HG02885 (cell line): Measurements from ENCODE around the gene ATP6V1F.
A peak's percentile ranks its signal among the peaks of the same experiment; 100 is the strongest.

ENCODE experiments used
- ATAC-seq: cut with Tn5 transposase; IDR thresholded peaks from one replicate; pipeline ENCODE4 v1.9.1; 2021; ENCODE audit warnings: mild to moderate bottlenecking; ENCODE audit not compliant: unreplicated experiment, poor library complexity

The ATP6V1F gene

GRCh38 chr7:128847721-128848211 is 14.9 kb upstream of the ATP6V1F start:
- ATAC-seq: no peak

GRCh38 chr7:128848289-128849155 is 14.1 kb upstream of the ATP6V1F start:
- no peak for ATAC-seq

- no peak for ATAC-seq
These were observed 13.5 kb upstream of the ATP6V1F start for GRCh38 chr7:128849156-128849515.

GRCh38 chr7:128849804-128850490 is 12.7 kb upstream of the ATP6V1F start:
- no peak for ATAC-seq

GRCh38 chr7:128852537-128853254 is 10.0 kb upstream of the ATP6V1F start:
- no peak for ATAC-seq

GRCh38 chr7:128853799-128854198 is 8.9 kb upstream of the ATP6V1F start:
- no peak for ATAC-seq

GRCh38 chr7:128854396-128854795 is 8.3 kb upstream of the ATP6V1F start:
- ATAC-seq: no peak

- no peak for ATAC-seq
These were observed 7.1 kb upstream of the ATP6V1F start for GRCh38 chr7:128855559-128855958.

- ATAC-seq: no peak
These were observed 6.5 kb upstream of the ATP6V1F start for GRCh38 chr7:128856001-128856718.

GRCh38 chr7:128858380-128859231 is 4.0 kb upstream of the ATP6V1F start:
- no peak for ATAC-seq

GRCh38 chr7:128859232-128860157 is 3.2 kb upstream of the ATP6V1F start:
- ATAC-seq: no peak

GRCh38 chr7:128860158-128861073 is 2.2 kb upstream of the ATP6V1F start:
- ATAC-seq: no peak

GRCh38 chr7:128861957-128862570 is 592 bp upstream of the ATP6V1F start:
- no peak for ATAC-seq

GRCh38 chr7:128863433-128863989 is 855 bp downstream of the ATP6V1F start:
- peak; percentile 47 for ATAC-seq

GRCh38 chr7:128865303-128865702 is 2.6 kb downstream of the ATP6V1F start:
- no peak for ATAC-seq

GRCh38 chr7:128865996-128866877 is 3.6 kb downstream of the ATP6V1F start:
- ATAC-seq: no peak
